HCT116 (cell line): ENCODE data around the gene PXT1. TPM values are rescaled to one million over a fixed set of nuclear protein-coding genes. Genes with fewer than 3 reads are reported as not detected.

Experiments used
- ATAC-seq: fragments of 200-7000 bp; cut with Tn5 transposase; 2 replicates; pipeline ENCODE4 v1.9.1; 2020; ENCODE audit warnings: mild to moderate bottlenecking, moderate library complexity
- BruUV-seq: library from RNA; stranded (reverse); fragments of 400-500 nt; replicated peaks from 2 replicates; lab custom pipeline; 2021; lab: Mats Ljungman, UMichigan
- CTCF ChIA-PET: fragments of 300-600 bp; sonication (Branson Sonifier 250); formaldehyde crosslinking; loops from one replicate; lab custom pipeline; 2021; ENCODE audit warnings: antibody characterized with exemption; lab: Charles Lee
- POLR2A ChIA-PET: fragments of 300-600, 350-600 bp; sonication (Branson Sonifier 250); formaldehyde crosslinking; loops from one replicate; lab custom pipeline; 2021; ENCODE audit warnings: antibody characterized with exemption; lab: Charles Lee
- RAD21 ChIA-PET, 2 experiments: fragments of 300-600 bp; sonication (Branson Sonifier 250); formaldehyde crosslinking; loops; one replicate each; lab custom pipeline; 2023; ENCODE audit warnings: low total read pairs in 2 of 2; ENCODE audit not compliant: uncharacterized antibody in 2 of 2, unreplicated experiment in 2 of 2, low non-redundant PET in 1 of 2; lab: Charles Lee
- DNase-seq: peaks from one replicate; pipeline ENCODE4 v3.0.0-alpha.2; 2010; ENCODE audit warnings: low read depth, low spot score
- H2AFZ ChIP-seq: fragments of 200-600 bp; shearing (Covaris generic), sonication (generic); 2 replicates; pipeline ENCODE4 v1.6.1; 2017; ENCODE audit warnings: low read depth, mixed run types, mixed read lengths, antibody characterized with exemption, low read length; ENCODE audit not compliant: poor library complexity, severe bottlenecking
- H3K27ac ChIP-seq: 2 replicates; pipeline ENCODE4 v1.5.1; 2012; ENCODE audit warnings: low read depth, low read length
- H3K27me3 ChIP-seq: fragments of 200-600 bp; sonication (generic); 2 replicates; pipeline ENCODE4 v1.6.1; 2016; ENCODE audit warnings: mixed run types, low read length, mixed read lengths; ENCODE audit not compliant: insufficient read depth
- H3K36me3 ChIP-seq, 2 experiments: fragments of 200-500 bp in 1 of 2; fragments of 200-600 bp in 1 of 2; sonication (Bioruptor generic) in 1 of 2; sonication (generic) in 1 of 2; 2 replicates each; pipeline versions ENCODE4 v1.5.1 to v1.6.1; 2014 to 2016; ENCODE audit warnings: low read length in 2 of 2, inconsistent platforms in 1 of 2, mixed read lengths in 1 of 2, mixed run types in 1 of 2; ENCODE audit not compliant: insufficient read depth in 2 of 2, control insufficient read depth in 1 of 2
- H3K4me1 ChIP-seq, 2 experiments: fragments of 200-600 bp in 1 of 2; sonication (generic) in 1 of 2; 2 replicates each; pipeline versions ENCODE4 v1.5.1 to v1.6.1; 2012 to 2017; ENCODE audit warnings: low read length in 2 of 2, inconsistent platforms in 1 of 2, mild to moderate bottlenecking in 1 of 2, mixed read lengths in 1 of 2, mixed run types in 1 of 2, moderate library complexity in 1 of 2; ENCODE audit not compliant: insufficient read depth in 2 of 2, control insufficient read depth in 1 of 2
- H3K4me2 ChIP-seq: fragments of 200-600 bp; sonication (generic); 2 replicates; pipeline ENCODE4 v1.6.1; 2017; ENCODE audit warnings: mixed run types, low read length, mixed read lengths
- H3K4me3 ChIP-seq, 2 experiments: fragments of 200-600 bp in 1 of 2; sonication (generic) in 1 of 2; replicated peaks in 1 of 2; 2 replicates each; pipeline ENCODE4 v1.5.1; 2011 to 2016; ENCODE audit warnings: low read length in 2 of 2, control low read depth in 1 of 2, low read depth in 1 of 2, mild to moderate bottlenecking in 1 of 2, mixed read lengths in 1 of 2, mixed run types in 1 of 2
- H3K79me2 ChIP-seq: fragments of 200-600 bp; sonication (generic); 2 replicates; pipeline ENCODE4 v1.6.1; 2017; ENCODE audit warnings: mild to moderate bottlenecking, mixed run types, low read length, moderate library complexity, mixed read lengths; ENCODE audit not compliant: insufficient read depth
- H3K9ac ChIP-seq: fragments of 200-600 bp; sonication (generic); 2 replicates; pipeline ENCODE4 v1.6.1; 2016; ENCODE audit warnings: low read length, mixed read lengths
- H3K9me2 ChIP-seq: fragments of 200-600 bp; sonication (generic), shearing (Covaris generic); 2 replicates; pipeline ENCODE4 v1.6.1; 2017; ENCODE audit warnings: mixed run types, mild to moderate bottlenecking, moderate library complexity; ENCODE audit not compliant: insufficient read depth
- H3K9me3 ChIP-seq, 2 experiments: fragments of 200-500 bp in 1 of 2; fragments of 200-600 bp in 1 of 2; sonication (Bioruptor generic) in 1 of 2; sonication (generic) in 1 of 2; 2 replicates each; pipeline ENCODE4 v1.6.1; 2014 to 2017; ENCODE audit warnings: low read length in 2 of 2, mixed read lengths in 2 of 2, inconsistent platforms in 1 of 2, low read depth in 1 of 2, mild to moderate bottlenecking in 1 of 2, mixed run types in 1 of 2, moderate library complexity in 1 of 2; ENCODE audit not compliant: control insufficient read depth in 1 of 2, insufficient read depth in 1 of 2
- H4K20me1 ChIP-seq: fragments of 200-600 bp; sonication (generic), shearing (Covaris generic); 2 replicates; pipeline ENCODE4 v1.6.1; 2017; ENCODE audit warnings: mixed run types, mild to moderate bottlenecking, moderate library complexity; ENCODE audit not compliant: insufficient read depth
- ATF3 ChIP-seq: IDR thresholded peaks from 2 replicates; pipeline ENCODE4 v1.6.1; 2012
- CEBPB ChIP-seq: IDR thresholded peaks from 2 replicates; pipeline ENCODE4 v1.6.1; 2012; ENCODE audit warnings: low read depth
- EGR1 ChIP-seq: IDR thresholded peaks from 2 replicates; pipeline ENCODE4 v1.6.1; 2012; ENCODE audit warnings: low read depth
- REST ChIP-seq: IDR thresholded peaks from 2 replicates; pipeline ENCODE4 v1.6.1; 2012; ENCODE audit warnings: low read depth
- SIN3A ChIP-seq: IDR thresholded peaks from 2 replicates; pipeline ENCODE4 v1.6.1; 2012; ENCODE audit warnings: low read depth
- ZNF274 ChIP-seq: fragments of 200-500 bp; sonication (Bioruptor generic); IDR thresholded peaks from 2 replicates; pipeline ENCODE4 v1.6.1; 2014; ENCODE audit warnings: mild to moderate bottlenecking, low read depth, low read length, inconsistent platforms
- intact Hi-C: fragments of 100-400 bp; cut with micrococcal nuclease; formaldehyde crosslinking; loops from 2 replicates; pipeline ENCODE4 v1.10.0; 2022
- total RNA-seq: library from RNA; stranded (reverse); gene quantifications from one replicate; pipeline ENCODE4 v1.2.1, GENCODE V29; 2021; ENCODE audit not compliant: unreplicated experiment

PXT1 gene
- total RNA-seq, 1 experiment from 2014 or later: 0.17 TPM

- Histone ChIP-seq H3K9me3 (no peaks in the 10 kb centered on the region), H3K79me2 (no peaks in the 10 kb centered on the region), H3K27me3 (no peaks in the 10 kb centered on the region)
- RAD21 ChIA-PET: no interaction called here
- BruUV-seq: no TSS peak
- intact Hi-C loops: no loop called here
- TF ChIP-seq REST (no peak), ATF3 (no peak), EGR1 (no peak), SIN3A (no peak), CEBPB (no peak)
- TF ChIP-seq, all 23 proteins: peak for 0
- Histone ChIP-seq H4K20me1 (no peaks in the 10 kb centered on the region), H3K36me3 (no peaks in the 10 kb centered on the region), H2AFZ (no peak overlapping the region), H3K27ac (no peak overlapping the region), H3K9me2 (no peaks in the 10 kb centered on the region), H3K4me1 (no peaks in the 10 kb centered on the region), H3K9ac (no peak overlapping the region), H3K4me2 (no peak overlapping the region), H3K4me3 (no peak overlapping the region)
- ATAC-seq: peak; percentile 40; the same call in 1 of the 2 replicates
- ChIA-PET POLR2A (no interaction called here), CTCF (no interaction called here)
- DNase-seq: no peak
These were observed 69.2 kb downstream of the PXT1 start for GRCh38 chr6:36373368-36374019.

- Histone ChIP-seq H3K9me3 (no peaks in the 10 kb centered on the region), H3K4me1 (no peaks in the 10 kb centered on the region), H3K79me2 (no peaks in the 10 kb centered on the region), H3K27ac (no peak overlapping the region), H3K27me3 (no peaks in the 10 kb centered on the region), H4K20me1 (no peaks in the 10 kb centered on the region), H3K4me2 (no peak overlapping the region), H2AFZ (no peak overlapping the region), H3K4me3 (no peak overlapping the region), H3K9ac (no peak overlapping the region), H3K9me2 (no peaks in the 10 kb centered on the region), H3K36me3 (no peaks in the 10 kb centered on the region)
- CTCF ChIA-PET: interaction anchor here (0.7 kb wide), 1 partner anchor 67 kb away, joined by 3 read pairs; no protein-coding TSS in a partner anchor
- POLR2A ChIA-PET: no interaction called here
- intact Hi-C loops: no loop called here
- RAD21 ChIA-PET: no interaction called here
- no peak for DNase-seq
- no peak for TF ChIP-seq ZNF274
- no TSS peak for BruUV-seq
- ATAC-seq: no peak
These were observed 70.6 kb downstream of the PXT1 start for GRCh38 chr6:36372088-36372487.
